ENCODE results near the gene KDELR3.

Gene KDELR3

DNA sequence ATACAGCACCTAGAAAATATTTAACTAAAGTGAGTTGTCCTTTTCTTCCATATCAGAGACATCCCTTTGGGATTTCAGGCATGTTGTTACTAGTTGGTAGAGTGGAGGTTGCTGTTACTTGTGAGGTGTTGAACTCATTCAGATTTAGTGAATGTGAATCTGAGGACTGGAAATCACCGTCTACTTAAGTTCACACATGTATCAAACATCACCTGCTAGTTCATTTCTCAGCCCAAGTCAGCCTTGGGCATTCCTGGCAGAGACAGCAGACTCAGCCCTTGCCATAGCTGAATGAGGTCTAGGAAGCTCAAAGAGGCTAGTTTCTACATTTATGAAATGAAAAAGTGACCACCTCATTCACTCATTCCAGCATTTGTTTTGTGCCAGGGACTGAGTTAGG, 9.7 kb downstream of the KDELR3 start:
- H3K27ac ChIP-seq (ENCODE audit: low read length), result no peak overlapping the region
- no peaks in the 10 kb centered on the region for H3K27me3 ChIP-seq (ENCODE audit: insufficient read depth, low read length)
- peaks cover 24% of the 10 kb centered on the region for H3K36me3 ChIP-seq (ENCODE audit: insufficient read depth, low read depth, low read length)
- no peaks in the 10 kb centered on the region for H3K4me1 ChIP-seq (ENCODE audit: insufficient read depth, low read length)
- no peak overlapping the region for H3K4me3 ChIP-seq (ENCODE audit: low read length)
- no peaks in the 10 kb centered on the region for H3K9me3 ChIP-seq (ENCODE audit: insufficient read depth, low read depth, low read length)
- no peak overlapping the region for H3K9ac ChIP-seq (ENCODE audit: low read depth, low read length)

GRCh38 chr22:38479096-38479837, 11.4 kb downstream of the KDELR3 start:
- Histone ChIP-seq H3K4me1 (ENCODE audit: insufficient read depth, low read length) (no peaks in the 10 kb centered on the region), H3K9me3 (ENCODE audit: insufficient read depth, low read depth, low read length) (no peaks in the 10 kb centered on the region), H3K9ac (ENCODE audit: low read depth, low read length) (no peak overlapping the region), H3K4me3 (ENCODE audit: low read length) (no peak overlapping the region), H3K27me3 (ENCODE audit: insufficient read depth, low read length) (no peaks in the 10 kb centered on the region), H3K36me3 (ENCODE audit: insufficient read depth, low read depth, low read length) (peaks cover 41% of the 10 kb centered on the region), H3K27ac (ENCODE audit: low read length) (no peak overlapping the region)

DNA sequence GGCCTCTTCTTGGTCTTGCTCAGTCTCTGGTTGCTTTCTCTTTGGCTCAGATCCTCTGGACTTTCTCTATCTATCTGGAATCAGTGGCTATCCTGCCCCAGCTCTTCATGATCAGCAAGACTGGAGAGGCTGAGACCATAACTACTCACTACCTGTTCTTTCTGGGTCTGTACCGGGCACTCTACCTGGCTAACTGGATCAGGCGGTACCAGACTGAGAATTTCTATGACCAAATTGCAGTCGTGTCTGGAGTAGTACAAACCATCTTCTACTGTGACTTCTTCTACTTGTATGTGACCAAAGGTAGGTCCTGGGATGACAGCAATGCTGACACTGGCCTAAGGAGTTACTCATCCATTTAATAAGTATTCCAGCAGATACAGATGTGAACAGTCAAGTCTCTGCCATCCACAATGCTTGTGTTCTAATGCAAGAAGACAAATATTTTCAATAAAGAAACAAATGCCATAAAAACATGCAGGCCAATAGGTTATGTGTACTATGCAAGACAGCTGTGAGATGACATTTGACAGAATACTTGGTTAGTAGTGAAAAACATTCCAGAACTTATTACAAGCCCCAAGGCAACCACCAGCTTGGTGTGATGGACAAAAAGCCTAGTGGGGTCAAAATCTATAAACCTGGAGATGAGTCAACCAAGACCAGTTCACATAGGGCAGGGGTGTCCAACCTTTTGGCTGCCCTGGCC, 13.4 kb downstream of the KDELR3 start:
- Histone ChIP-seq H3K9ac (ENCODE audit: low read depth, low read length) (no peak overlapping the region), H3K27ac (ENCODE audit: low read length) (no peak overlapping the region), H3K4me3 (ENCODE audit: low read length) (no peak overlapping the region), H3K27me3 (ENCODE audit: insufficient read depth, low read length) (no peaks in the 10 kb centered on the region), H3K9me3 (ENCODE audit: insufficient read depth, low read depth, low read length) (no peaks in the 10 kb centered on the region), H3K36me3 (ENCODE audit: insufficient read depth, low read depth, low read length) (peaks cover 61% of the 10 kb centered on the region), H3K4me1 (ENCODE audit: insufficient read depth, low read length) (no peaks in the 10 kb centered on the region)

DNA sequence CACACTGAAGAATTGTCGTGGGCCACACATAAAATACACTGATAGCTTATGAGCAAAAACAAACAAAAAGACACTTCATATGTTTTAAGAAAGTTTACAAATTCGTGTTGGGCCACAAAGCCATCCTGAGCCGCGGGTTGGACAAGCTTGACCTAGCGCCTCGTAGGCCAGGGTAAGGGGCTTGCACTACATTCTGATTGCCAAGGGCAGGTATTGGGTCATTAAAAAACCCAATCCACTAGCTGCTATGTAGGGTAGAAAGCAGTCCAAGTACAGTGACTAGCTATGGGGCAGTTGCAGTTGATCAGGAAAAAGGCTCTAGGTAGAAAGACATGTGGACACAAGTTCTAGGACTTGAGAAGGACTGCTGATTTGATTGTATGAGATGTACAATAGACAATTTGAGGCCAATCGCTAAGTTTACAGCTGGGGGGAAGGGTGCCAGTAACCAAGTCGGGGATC, 14.0 kb downstream of the KDELR3 start:
- Histone ChIP-seq H3K9me3 (ENCODE audit: insufficient read depth, low read depth, low read length) (no peaks in the 10 kb centered on the region), H3K36me3 (ENCODE audit: insufficient read depth, low read depth, low read length) (peaks cover 67% of the 10 kb centered on the region), H3K4me1 (ENCODE audit: insufficient read depth, low read length) (no peaks in the 10 kb centered on the region), H3K27ac (ENCODE audit: low read length) (no peak overlapping the region), H3K9ac (ENCODE audit: low read depth, low read length) (no peak overlapping the region), H3K4me3 (ENCODE audit: low read length) (no peak overlapping the region), H3K27me3 (ENCODE audit: insufficient read depth, low read length) (no peaks in the 10 kb centered on the region)

- H3K4me3 ChIP-seq (ENCODE audit: low read length), result no peak overlapping the region
- H3K27ac ChIP-seq (ENCODE audit: low read length), result no peak overlapping the region
- no peaks in the 10 kb centered on the region for H3K4me1 ChIP-seq (ENCODE audit: insufficient read depth, low read length)
- H3K9me3 ChIP-seq (ENCODE audit: insufficient read depth, low read depth, low read length), result no peaks in the 10 kb centered on the region
- no peaks in the 10 kb centered on the region for H3K27me3 ChIP-seq (ENCODE audit: insufficient read depth, low read length)
- peaks cover 75% of the 10 kb centered on the region for H3K36me3 ChIP-seq (ENCODE audit: insufficient read depth, low read depth, low read length)
- H3K9ac ChIP-seq (ENCODE audit: low read depth, low read length), result no peak overlapping the region
Measured at GRCh38 chr22:38482662-38483308, 14.9 kb downstream of the KDELR3 start.

- Histone ChIP-seq H3K4me1 (ENCODE audit: insufficient read depth, low read length) (no peaks in the 10 kb centered on the region), H3K4me3 (ENCODE audit: low read length) (no peak overlapping the region), H3K27ac (ENCODE audit: low read length) (no peak overlapping the region), H3K36me3 (ENCODE audit: insufficient read depth, low read depth, low read length) (peaks cover 90% of the 10 kb centered on the region), H3K9ac (ENCODE audit: low read depth, low read length) (no peak overlapping the region), H3K9me3 (ENCODE audit: insufficient read depth, low read depth, low read length) (no peaks in the 10 kb centered on the region), H3K27me3 (ENCODE audit: insufficient read depth, low read length) (no peaks in the 10 kb centered on the region)
Measured at GRCh38 chr22:38484244-38484643, 16.3 kb downstream of the KDELR3 start.

- peaks cover 6% of the 10 kb centered on the region for H3K4me1 ChIP-seq (ENCODE audit: insufficient read depth, low read length)
- H3K36me3 ChIP-seq (ENCODE audit: insufficient read depth, low read depth, low read length), result peaks cover 99% of the 10 kb centered on the region
- H3K27me3 ChIP-seq (ENCODE audit: insufficient read depth, low read length), result no peaks in the 10 kb centered on the region
- H3K9ac ChIP-seq (ENCODE audit: low read depth, low read length), result no peak overlapping the region
- H3K9me3 ChIP-seq (ENCODE audit: insufficient read depth, low read depth, low read length), result no peaks in the 10 kb centered on the region
- no peak overlapping the region for H3K27ac ChIP-seq (ENCODE audit: low read length)
- no peak overlapping the region for H3K4me3 ChIP-seq (ENCODE audit: low read length)
Measured at GRCh38 chr22:38485783-38486182, 17.9 kb downstream of the KDELR3 start.

DNA sequence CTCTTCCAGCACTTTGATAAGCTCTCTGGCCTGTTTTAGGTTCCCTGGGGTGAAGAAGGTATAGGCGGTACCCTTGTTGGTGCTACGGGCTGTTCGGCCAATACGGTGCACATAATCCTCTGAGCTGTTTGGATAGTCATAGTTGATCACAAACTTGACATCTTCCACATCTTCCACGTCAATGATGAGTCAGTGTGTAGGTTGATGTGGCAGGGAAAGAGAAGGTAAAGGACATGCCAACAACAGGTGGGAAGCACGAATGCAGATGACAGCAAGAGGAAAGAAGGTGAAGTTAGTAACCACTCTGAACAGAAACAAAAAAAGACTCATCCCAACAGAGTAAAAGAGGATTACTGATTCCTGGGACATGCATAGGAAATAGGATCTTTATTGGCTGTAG, 20.1 kb downstream of the KDELR3 start:
- Histone ChIP-seq H3K4me1 (ENCODE audit: insufficient read depth, low read length) (peaks cover 6% of the 10 kb centered on the region), H3K4me3 (ENCODE audit: low read length) (no peak overlapping the region), H3K27ac (ENCODE audit: low read length) (no peak overlapping the region), H3K27me3 (ENCODE audit: insufficient read depth, low read length) (no peaks in the 10 kb centered on the region), H3K9me3 (ENCODE audit: insufficient read depth, low read depth, low read length) (no peaks in the 10 kb centered on the region), H3K36me3 (ENCODE audit: insufficient read depth, low read depth, low read length) (peaks cover 99% of the 10 kb centered on the region), H3K9ac (ENCODE audit: low read depth, low read length) (no peak overlapping the region)

DNA sequence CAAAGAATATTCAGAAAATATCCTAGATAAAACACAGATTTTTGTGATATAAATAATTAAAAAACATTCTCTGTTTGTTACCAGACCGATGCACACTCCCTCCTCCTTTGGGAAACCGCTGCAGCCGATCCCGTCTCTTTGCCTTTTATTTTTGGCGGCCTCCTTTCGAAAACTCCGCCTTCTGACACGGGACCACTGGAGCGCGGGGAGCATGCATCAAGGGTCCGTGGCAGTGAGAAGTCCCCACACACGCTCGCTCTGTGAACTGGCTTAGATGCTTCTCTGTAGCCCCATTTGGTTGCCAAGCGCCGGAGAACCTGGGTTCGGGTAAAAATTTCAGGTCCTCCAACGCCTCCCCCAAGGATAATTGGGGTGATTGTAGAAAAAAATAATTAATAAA, 21.2 kb downstream of the KDELR3 start:
- Histone ChIP-seq H3K27ac (ENCODE audit: low read length) (no peak overlapping the region), H3K27me3 (ENCODE audit: insufficient read depth, low read length) (no peaks in the 10 kb centered on the region), H3K36me3 (ENCODE audit: insufficient read depth, low read depth, low read length) (peaks cover 99% of the 10 kb centered on the region), H3K9me3 (ENCODE audit: insufficient read depth, low read depth, low read length) (no peaks in the 10 kb centered on the region), H3K9ac (ENCODE audit: low read depth, low read length) (no peak overlapping the region), H3K4me3 (ENCODE audit: low read length) (no peak overlapping the region), H3K4me1 (ENCODE audit: insufficient read depth, low read length) (peaks cover 6% of the 10 kb centered on the region)

DNA sequence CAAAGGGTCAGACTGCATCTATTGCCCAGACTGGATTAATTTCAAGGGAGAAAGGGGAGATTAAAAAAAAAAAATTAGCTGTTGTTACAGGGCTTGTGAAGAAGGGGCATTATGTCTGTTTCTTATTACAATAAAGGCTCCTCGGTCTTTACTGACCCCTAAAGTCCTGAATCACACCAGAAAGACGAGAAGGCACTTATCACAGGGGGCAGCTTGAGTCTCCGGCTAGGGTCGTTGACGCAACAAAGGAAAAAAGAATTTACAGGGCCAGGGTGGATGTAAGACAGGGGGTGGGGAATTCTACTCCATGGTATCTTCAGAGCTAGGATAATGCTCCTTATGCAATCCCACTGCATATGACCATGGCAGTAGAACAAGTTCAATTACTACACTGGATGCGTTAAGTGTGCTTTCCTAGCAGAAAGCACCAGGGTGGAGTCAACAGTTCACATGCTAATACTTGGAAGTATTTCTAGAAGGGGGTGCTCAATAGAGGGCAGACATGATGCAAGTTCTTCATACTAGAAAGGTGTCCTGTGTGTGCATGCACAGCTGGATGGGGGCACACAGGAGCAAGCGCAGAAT, 21.8 kb downstream of the KDELR3 start:
- Histone ChIP-seq H3K36me3 (ENCODE audit: insufficient read depth, low read depth, low read length) (peaks cover 99% of the 10 kb centered on the region), H3K9me3 (ENCODE audit: insufficient read depth, low read depth, low read length) (no peaks in the 10 kb centered on the region), H3K4me3 (ENCODE audit: low read length) (no peak overlapping the region), H3K27me3 (ENCODE audit: insufficient read depth, low read length) (no peaks in the 10 kb centered on the region), H3K27ac (ENCODE audit: low read length) (no peak overlapping the region), H3K9ac (ENCODE audit: low read depth, low read length) (no peak overlapping the region), H3K4me1 (ENCODE audit: insufficient read depth, low read length) (peaks cover 6% of the 10 kb centered on the region)

DNA sequence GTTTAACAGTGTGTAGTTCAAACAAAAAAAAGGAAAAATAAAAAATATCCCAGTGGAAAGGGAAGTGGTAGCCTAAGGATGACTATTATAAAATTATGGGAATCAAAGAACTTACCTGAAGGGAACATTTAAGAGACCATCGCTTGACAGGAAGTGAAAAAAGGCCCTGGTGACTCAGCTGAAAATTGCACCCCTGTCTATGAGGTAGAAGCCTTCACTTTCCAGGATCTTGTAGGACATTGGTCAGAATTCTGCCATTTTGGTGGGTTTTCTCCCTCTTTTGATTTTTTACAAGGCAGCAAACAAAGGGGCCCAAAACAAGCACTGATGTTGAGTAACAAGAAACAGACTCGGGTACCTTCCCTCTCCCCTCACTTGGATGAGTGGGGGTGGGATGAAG, 22.6 kb downstream of the KDELR3 start:
- no peak overlapping the region for H3K27ac ChIP-seq (ENCODE audit: low read length)
- peaks cover 99% of the 10 kb centered on the region for H3K36me3 ChIP-seq (ENCODE audit: insufficient read depth, low read depth, low read length)
- H3K27me3 ChIP-seq (ENCODE audit: insufficient read depth, low read length), result no peaks in the 10 kb centered on the region
- no peak overlapping the region for H3K9ac ChIP-seq (ENCODE audit: low read depth, low read length)
- H3K4me1 ChIP-seq (ENCODE audit: insufficient read depth, low read length), result peaks cover 6% of the 10 kb centered on the region
- H3K4me3 ChIP-seq (ENCODE audit: low read length), result no peak overlapping the region
- no peaks in the 10 kb centered on the region for H3K9me3 ChIP-seq (ENCODE audit: insufficient read depth, low read depth, low read length)

Data from iPS-20b (cell line).